Right atrium auricular region (tissue), 2 donors: ENCODE results near the gene TGFBRAP1. TPM values are rescaled to one million over a fixed set of nuclear protein-coding genes. Genes with fewer than 3 reads are reported as not detected.

Experiments
- DNase-seq: peaks from one replicate; pipeline ENCODE4 v3.0.0-alpha.2; 2019; ENCODE audit warnings: low spot score
- H3K27ac ChIP-seq, 2 donors: fragments of 200-600 bp; sonication (generic); 1 replicate in 1 of 2; 2 replicates in 1 of 2; pipeline ENCODE4 v1.5.1; 2016 to 2019
- H3K27me3 ChIP-seq, 2 donors: fragments of 200-600 bp; sonication (generic); one replicate each; pipeline versions ENCODE4 v1.5.1 to v1.6.0; 2017 to 2019
- H3K36me3 ChIP-seq: fragments of 200-600 bp; sonication (generic); one replicate; pipeline ENCODE4 v1.5.1; 2016
- H3K4me1 ChIP-seq, 2 donors: fragments of 200-600 bp; sonication (generic); one replicate each; pipeline versions ENCODE4 v1.5.1 to v1.6.0; 2017 to 2019
- H3K4me3 ChIP-seq, 2 donors: fragments of 200-600 bp; sonication (generic); 1 replicate in 1 of 2; 2 replicates in 1 of 2; pipeline ENCODE4 v1.5.1; 2017 to 2019; ENCODE audit warnings: mild to moderate bottlenecking in 1 of 2, moderate library complexity in 1 of 2
- H3K9me3 ChIP-seq, 2 donors: fragments of 200-600 bp; sonication (generic); one replicate each; pipeline ENCODE4 v1.5.1; 2019
- total RNA-seq, 2 donors: library from RNA; depleted of rRNA; stranded (reverse); fragments of >200 nt; gene quantifications; one replicate each; pipeline ENCODE4 v1.1.0, GENCODE V29; 2016
- TF ChIP-seq, protein P1 (sequence below), 2 donors: fragments of 200-600 bp; sonication (generic); IDR thresholded peaks; one replicate each; pipeline ENCODE4 v1.5.1; 2019; ENCODE audit warnings: antibody characterized with exemption in 2 of 2

TGFBRAP1 gene
- total RNA-seq, 2 donors from 2014 or later: 13.3 to 15.8 TPM

DNA sequence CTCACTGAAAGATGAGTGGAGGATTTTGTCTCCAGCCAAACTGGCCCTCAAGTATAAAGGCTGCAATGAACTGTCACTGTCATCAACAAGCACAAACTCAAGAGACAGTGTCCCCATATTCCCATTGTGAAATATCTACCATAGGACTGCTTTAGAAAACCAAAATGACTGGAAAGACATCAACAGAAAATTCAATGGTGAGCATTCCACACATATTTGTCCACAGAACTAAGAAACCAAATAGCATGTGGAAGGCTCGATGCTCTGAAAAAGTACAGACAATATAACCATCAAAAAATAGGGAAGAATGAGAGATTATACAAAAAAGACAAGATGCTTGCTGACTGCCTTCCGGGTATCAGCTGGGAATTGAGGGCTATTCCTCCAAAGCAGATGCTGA lies 37.6 kb downstream of the TGFBRAP1 start:
- TF ChIP-seq, protein P1, sequence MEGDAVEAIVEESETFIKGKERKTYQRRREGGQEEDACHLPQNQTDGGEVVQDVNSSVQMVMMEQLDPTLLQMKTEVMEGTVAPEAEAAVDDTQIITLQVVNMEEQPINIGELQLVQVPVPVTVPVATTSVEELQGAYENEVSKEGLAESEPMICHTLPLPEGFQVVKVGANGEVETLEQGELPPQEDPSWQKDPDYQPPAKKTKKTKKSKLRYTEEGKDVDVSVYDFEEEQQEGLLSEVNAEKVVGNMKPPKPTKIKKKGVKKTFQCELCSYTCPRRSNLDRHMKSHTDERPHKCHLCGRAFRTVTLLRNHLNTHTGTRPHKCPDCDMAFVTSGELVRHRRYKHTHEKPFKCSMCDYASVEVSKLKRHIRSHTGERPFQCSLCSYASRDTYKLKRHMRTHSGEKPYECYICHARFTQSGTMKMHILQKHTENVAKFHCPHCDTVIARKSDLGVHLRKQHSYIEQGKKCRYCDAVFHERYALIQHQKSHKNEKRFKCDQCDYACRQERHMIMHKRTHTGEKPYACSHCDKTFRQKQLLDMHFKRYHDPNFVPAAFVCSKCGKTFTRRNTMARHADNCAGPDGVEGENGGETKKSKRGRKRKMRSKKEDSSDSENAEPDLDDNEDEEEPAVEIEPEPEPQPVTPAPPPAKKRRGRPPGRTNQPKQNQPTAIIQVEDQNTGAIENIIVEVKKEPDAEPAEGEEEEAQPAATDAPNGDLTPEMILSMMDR (IDR thresholded peaks at IDR 0.05): no peak
- Histone ChIP-seq H3K27ac (no peak overlapping the region), H3K27me3 (no peaks in the 10 kb centered on the region), H3K4me3 (no peak overlapping the region), H3K4me1 (no peaks in the 10 kb centered on the region), H3K36me3 (peaks cover 28% of the 10 kb centered on the region), H3K9me3 (no peaks in the 10 kb centered on the region)
- DNase-seq: no peak

DNA sequence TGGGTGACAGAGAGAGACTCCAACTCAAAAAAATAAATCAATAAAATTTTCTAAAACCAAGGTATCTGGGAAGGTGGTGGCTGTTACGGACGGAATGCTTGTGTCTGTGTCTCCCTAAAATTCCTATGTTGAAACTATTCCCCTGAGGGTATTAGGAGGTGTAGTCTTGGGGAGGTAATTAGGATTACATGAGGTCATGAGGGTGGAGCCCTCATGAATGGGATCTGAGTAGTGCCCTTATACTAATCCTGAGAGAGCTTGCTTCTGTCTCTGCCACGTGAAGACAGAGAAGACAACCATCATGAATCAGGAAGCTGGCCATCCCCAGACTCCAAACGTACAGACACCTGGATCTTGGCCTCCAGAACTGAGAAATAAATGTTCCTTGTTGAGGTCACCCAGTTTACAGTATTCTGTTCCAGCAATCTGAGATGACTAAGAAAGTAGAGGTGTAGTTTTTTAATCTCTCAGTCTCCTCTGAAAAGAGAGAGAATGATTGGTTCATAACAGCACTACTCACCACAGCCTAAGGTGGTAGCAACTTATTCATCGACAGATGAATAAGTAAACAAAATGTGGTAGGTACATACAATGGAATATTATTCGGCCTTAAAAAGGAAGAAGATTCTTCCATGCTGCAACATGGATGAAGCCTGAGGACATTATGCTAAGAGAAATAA lies 38.4 kb downstream of the TGFBRAP1 start:
- no peaks in the 10 kb centered on the region for H3K4me1 ChIP-seq
- DNase-seq: no peak
- H3K27me3 ChIP-seq: no peaks in the 10 kb centered on the region
- no peak overlapping the region for H3K4me3 ChIP-seq
- H3K36me3 ChIP-seq: peaks cover 36% of the 10 kb centered on the region
- H3K9me3 ChIP-seq: no peaks in the 10 kb centered on the region
- TF ChIP-seq, protein P1 (IDR thresholded peaks at IDR 0.05): no peak
- H3K27ac ChIP-seq: no peak overlapping the region

DNA sequence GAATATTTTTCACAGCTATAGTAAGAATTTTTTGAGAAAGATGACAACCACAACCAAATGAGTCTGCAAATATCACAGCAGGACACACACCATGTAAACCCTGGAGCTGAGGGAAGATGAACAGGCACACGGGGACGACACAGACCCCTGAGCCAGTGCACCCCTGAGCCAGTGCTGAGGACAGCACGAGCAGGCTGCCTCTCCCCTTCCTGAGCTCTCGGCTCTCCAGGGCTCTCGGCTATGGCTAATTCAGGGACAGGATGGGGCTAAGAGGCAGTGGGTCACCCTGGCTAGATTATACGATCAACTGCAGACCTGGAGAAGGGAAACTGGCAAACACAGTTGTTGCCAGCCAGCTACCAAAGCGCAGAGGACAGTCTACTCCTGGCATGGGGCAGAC lies 41.4 kb downstream of the TGFBRAP1 start:
- Histone ChIP-seq H3K27ac (no peak overlapping the region), H3K27me3 (no peaks in the 10 kb centered on the region), H3K9me3 (no peaks in the 10 kb centered on the region), H3K4me1 (no peaks in the 10 kb centered on the region), H3K36me3 (peaks cover 44% of the 10 kb centered on the region), H3K4me3 (no peak overlapping the region)
- no peak for DNase-seq
- TF ChIP-seq, protein P1 (IDR thresholded peaks at IDR 0.05): no peak

DNA sequence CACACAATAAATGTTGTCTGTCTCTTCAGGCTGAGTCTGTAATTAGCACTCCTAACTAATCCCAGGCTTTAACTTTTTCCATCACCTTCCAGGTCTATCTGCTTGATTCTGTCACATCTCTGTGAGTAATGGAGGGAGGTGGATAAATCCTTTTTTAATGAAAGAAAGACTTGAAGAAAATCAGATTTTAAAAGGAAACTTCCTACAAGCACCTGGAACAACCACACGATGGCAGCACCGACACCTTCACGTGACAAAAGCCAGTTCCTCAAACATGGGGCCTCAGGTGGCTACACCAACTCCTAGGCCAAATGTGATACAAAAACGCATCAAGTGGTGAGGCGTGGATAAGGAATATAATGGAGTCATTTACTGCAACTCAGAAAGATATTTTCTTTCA lies 41.8 kb downstream of the TGFBRAP1 start:
- H3K4me3 ChIP-seq: no peak overlapping the region
- TF ChIP-seq, protein P1 (IDR thresholded peaks at IDR 0.05): peak in 1 of 2 donors; percentile 44
- H3K9me3 ChIP-seq: no peaks in the 10 kb centered on the region
- H3K27ac ChIP-seq: no peak overlapping the region
- peaks cover 45% of the 10 kb centered on the region for H3K36me3 ChIP-seq
- no peaks in the 10 kb centered on the region for H3K4me1 ChIP-seq
- DNase-seq: no peak
- H3K27me3 ChIP-seq: no peaks in the 10 kb centered on the region

DNA sequence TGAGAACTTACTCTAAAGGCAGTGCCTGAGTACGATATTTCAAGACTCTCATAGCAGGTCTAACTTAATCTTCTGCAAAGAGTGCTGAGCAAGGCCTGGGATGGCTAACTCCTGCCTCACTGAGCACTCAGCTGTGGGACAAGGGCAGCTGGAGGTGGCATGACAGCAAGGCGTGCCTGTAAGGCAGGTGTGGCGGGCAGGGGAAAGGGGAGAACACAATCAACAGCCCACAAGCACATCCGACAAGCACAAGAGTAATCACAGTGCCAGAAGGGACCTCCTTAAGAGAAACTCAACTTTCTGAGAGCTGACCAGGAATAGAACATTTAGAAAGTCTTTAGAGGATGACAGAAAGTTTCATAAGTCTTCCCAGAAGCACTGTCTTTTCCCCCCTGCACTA lies 46.0 kb downstream of the TGFBRAP1 start:
- Histone ChIP-seq H3K27me3 (no peaks in the 10 kb centered on the region), H3K9me3 (no peaks in the 10 kb centered on the region), H3K27ac (no peak overlapping the region), H3K36me3 (peaks cover 69% of the 10 kb centered on the region), H3K4me3 (no peak overlapping the region), H3K4me1 (no peaks in the 10 kb centered on the region)
- TF ChIP-seq, protein P1 (IDR thresholded peaks at IDR 0.05): no peak
- DNase-seq: no peak

DNA sequence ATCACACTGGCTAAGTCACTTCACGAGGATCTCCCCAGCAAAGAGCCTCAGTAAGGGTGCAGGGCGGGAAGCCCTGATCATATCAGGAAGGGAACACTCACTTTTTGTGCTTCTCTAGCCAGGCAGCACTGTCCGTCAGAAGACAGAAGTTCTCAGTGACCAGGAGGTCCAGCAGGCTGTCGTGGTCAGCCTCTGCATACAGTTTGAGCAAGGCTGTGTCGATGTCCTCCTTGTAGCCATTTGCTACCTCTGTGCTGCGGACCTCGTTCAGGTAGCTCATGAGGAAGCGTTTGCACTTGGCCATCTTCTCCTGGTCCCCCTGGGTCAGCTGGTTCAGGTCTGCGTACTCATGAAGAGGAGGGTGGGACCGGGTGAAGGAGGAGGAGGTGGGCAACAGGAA lies 49.3 kb downstream of the TGFBRAP1 start:
- Histone ChIP-seq H3K4me3 (no peak overlapping the region), H3K27ac (no peak overlapping the region), H3K27me3 (no peaks in the 10 kb centered on the region), H3K4me1 (no peaks in the 10 kb centered on the region), H3K36me3 (peaks cover 66% of the 10 kb centered on the region), H3K9me3 (no peaks in the 10 kb centered on the region)
- TF ChIP-seq, protein P1 (IDR thresholded peaks at IDR 0.05): no peak
- no peak for DNase-seq
